GM19351 (cell line): ENCODE results near the gene ZSWIM5.

Source experiments
- ATAC-seq: cut with Tn5 transposase; IDR thresholded peaks from one replicate; pipeline ENCODE4 v1.9.1; 2021; ENCODE audit warnings: mild to moderate bottlenecking, moderate library complexity; ENCODE audit not compliant: unreplicated experiment

Gene ZSWIM5

DNA sequence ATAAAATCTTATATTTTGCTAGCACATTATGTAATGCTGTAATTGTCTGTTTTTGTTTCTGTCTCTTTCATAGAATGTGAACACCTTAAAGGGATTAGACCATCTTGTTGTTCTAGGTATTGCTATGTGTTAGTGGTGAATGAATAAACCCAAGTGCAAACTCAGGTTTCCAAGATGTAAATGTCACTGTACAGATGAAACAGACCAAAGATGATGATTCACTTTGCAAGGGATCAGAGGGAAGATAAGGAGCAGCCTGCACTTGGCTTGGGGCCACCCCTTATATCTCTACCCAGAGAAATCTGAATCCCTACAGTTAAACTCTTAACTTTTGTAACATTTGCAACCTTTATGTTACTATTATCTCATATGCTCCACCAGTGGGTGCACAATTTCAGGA lies 168.9 kb downstream of the ZSWIM5 start:
- no peak for ATAC-seq

DNA sequence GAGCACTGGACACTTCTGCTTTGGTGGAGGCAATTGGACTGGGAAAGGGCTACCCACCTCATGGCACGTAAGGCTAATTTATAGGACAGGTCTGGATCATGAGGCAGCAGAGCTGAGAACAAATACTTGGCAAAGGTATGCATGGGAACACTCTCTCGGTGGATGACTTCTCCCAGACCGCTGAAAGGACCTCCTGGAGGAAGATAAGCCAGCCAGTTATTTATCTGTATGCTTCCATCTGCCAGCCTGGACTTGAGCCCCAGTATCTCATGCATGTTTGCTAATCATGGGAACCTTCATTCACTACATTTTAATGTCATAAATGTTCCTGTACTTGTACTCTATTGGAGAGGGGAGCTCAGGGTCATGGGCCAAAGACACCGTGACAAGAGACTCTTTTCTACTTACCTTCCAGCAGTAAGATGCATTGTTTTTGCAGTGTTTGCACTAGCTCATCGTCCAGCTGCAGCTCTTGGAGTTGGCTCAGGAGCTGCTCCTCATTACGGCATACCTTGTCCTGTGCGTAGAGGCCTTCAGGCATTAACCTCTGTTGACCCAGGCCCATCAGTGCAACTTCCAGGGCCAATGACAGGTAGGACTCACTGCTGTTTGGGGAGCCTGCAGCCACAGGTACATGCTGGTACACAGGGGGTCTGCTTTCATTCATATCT lies 170.6 kb downstream of the ZSWIM5 start:
- ATAC-seq = no peak

DNA sequence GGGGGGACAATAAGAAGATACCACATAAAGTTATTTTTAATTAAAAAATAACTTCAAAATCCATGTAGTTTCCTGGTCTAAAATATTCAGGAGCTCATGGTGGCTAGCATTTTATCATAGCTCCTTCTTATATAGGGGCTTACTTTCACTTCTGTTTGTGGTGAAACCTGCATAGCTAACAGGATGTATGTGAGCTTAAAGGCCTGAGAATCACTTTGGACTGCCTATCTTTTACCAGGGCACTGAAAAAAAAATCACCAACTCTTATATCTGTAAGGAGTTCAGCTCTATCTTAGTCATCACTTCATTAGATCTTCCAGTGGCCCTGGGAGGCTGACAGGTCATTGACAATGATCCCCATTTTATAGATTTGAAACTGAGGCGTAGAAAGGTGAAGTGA lies 173.0 kb downstream of the ZSWIM5 start:
- ATAC-seq = peak; percentile 69

DNA sequence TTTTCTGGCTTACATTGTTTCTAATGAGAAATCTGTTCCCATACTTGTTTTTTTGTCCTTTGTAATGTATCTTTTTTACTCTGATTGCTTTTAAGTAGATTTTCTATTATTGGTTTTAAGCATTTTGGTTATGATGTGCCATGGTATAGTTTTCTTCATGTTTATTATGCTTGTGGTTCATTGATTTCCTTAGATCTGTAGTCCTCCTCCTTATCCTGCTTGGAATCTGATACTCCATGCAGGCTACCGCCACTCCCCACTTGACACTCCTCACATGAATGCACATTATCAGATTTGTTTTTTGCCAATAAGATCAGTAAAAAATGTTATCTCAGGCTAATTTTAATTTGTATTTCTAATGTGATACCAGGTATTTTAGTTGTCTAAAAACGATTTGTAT lies 173.6 kb downstream of the ZSWIM5 start:
- ATAC-seq = no peak

DNA sequence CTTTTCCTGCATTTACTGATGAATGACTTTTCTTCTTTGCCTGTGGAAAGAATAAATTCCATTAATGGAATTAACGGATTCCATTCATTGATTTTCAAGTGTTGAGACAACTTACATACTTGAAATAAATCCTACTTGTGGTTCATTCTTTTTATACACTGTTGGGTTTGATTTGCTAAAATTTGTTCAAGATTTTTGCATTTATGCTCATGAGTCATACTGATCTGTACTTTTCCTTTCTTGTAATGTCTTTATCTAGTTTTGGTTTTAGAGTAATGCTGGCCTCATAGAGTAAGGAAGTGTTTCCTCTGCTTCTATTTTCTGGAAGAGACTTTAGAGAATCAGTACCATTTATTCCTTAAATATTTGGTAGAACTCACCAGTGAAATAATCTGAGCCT lies 180.0 kb downstream of the ZSWIM5 start:
- no peak for ATAC-seq

DNA sequence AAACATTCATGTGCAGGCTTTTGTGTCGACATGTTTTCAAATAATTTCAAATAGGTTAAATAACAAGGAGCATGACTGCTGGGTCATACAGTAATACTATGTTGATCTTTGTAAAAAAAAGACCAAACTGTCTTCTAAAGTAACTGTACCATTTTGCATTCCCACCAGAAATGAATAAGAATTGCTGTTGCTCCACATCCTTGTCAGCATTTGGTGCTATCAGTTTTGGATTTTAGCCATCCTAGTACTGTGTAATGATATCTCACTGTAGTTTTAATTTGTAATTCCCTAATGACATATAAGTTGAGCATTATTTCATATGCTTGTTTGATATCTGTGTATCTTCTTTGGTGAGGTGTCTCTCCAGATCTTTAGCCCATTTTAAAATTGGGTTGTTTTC lies 182.7 kb downstream of the ZSWIM5 start:
- ATAC-seq = no peak

DNA sequence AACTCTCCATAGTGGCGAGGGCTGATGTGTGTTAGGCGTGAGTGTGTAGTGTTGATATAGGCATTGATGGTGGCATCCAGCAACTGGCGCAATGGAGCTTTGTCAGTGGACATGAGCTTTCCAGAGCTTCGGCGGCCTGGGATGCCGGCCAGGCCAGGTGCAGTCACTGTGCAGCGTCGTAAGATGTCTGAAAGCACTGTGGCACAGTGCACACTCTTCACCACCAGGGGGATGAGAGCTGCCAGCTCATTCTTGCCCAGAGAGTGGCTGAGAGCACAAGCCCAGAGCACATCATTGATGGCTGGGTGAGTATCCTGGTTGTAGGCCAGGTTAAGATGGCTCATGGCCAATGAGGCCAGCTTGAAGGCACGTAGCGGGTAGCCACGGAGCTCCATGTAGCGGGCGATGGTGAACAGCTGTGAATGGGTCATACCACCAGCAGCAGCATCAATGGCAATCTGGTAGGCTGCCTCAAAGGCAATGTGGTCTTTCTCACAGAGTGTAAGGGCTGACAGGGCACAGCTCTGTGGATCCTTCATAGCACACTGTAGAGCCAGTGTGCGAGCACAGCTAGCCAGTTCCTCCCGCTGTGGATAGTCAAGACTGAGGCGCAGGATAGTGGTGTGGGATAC lies 187.7 kb downstream of the ZSWIM5 start:
- ATAC-seq = peak; percentile 77

DNA sequence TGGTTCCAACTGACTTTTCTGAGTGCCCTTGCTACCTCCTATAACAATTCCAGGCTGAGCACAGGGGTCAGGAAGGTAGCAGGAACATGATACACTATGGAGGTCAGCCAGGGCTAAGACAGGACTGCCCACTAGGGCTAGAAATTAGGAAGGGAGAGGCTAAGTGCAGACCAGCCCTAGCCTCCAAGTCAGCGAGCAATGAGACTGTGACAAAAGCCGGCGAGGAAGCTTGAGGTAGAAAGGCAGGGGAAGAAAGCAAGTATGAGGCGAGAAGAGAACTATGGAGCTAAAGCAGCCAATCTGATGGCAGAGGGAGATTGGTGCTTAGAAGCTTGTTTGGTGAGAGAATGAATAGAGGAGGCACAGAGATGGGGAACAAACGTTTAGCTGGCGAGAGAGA lies 189.6 kb downstream of the ZSWIM5 start:
- ATAC-seq = no peak

DNA sequence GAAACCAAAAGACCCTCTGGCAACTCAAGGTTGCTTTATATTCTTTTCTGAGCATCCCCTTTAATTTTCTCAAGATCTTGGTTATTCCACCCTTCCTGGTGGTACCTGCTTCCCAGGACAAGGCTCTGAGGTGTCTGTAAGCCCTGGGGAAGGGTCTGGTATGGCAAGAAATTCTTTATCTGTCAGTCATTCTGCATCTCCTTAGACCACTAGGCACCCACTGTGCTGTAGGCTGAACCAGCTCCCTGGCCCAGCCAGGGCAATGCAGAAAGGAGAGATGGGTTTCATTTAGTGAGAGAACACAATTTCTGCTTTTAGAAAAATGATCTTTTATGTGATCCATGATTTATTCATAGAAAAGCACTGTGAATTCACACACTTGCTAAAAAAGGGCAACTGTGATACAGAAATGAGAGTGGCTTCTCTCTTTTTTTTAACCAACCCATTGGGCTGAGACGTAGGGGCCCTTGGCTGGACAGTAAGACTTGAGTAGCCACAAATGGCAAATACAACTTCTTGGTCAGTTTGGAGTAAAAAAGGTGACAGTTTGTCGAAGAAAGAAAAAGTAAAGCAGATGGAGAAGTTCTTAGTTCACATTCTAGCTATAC lies 190.2 kb downstream of the ZSWIM5 start:
- ATAC-seq = no peak

DNA sequence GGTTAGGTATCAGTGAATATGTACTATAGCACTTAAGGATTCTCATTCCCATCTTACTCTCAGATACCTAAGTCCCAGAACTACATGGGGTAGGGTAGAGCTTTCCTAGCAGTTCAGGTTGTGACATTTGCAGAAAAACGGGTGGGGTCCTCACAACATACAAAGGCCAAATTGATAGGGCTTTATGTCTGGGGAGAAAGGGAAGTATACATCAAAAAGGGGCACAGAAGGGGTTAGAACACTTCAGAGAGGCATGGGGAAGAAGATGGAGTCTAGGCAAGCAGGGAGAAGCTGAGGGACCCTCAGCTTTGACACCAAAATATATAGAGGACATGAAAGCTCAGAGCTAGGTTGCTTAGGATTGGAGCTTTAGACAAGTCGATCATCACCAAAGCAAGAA lies 190.7 kb downstream of the ZSWIM5 start:
- ATAC-seq = no peak

DNA sequence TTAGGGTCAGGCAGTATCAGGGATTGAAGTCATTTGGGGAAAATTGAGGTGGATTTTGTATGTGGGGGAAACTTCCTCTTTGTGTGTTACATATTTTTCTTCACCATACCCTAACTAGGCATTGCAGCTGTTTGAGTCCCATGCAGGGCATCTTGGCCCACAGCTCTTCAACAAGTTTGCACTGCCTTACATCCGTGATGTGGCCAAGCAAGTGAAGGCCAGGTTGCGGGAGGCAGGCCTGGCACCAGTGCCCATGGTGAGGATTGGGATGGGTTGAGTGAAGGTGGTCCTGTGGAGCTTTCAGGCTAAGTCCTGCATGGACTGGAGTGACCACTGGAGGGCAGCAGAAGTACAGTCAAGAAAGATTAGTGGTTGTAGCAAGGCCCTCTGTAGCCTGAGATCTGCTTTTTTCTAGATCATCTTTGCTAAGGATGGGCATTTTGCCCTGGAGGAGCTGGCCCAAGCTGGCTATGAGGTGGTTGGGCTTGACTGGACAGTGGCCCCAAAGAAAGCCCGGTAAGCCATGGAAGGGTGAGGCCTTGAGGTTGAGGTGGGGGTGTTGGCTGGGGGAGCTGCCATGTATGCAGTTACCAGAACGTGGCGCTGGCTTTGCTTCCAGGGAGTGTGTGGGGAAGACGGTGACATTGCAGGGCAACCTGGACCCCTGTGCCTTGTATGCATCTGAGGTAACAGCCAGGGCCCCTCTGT lies 191.9 kb downstream of the ZSWIM5 start:
- no peak for ATAC-seq

DNA sequence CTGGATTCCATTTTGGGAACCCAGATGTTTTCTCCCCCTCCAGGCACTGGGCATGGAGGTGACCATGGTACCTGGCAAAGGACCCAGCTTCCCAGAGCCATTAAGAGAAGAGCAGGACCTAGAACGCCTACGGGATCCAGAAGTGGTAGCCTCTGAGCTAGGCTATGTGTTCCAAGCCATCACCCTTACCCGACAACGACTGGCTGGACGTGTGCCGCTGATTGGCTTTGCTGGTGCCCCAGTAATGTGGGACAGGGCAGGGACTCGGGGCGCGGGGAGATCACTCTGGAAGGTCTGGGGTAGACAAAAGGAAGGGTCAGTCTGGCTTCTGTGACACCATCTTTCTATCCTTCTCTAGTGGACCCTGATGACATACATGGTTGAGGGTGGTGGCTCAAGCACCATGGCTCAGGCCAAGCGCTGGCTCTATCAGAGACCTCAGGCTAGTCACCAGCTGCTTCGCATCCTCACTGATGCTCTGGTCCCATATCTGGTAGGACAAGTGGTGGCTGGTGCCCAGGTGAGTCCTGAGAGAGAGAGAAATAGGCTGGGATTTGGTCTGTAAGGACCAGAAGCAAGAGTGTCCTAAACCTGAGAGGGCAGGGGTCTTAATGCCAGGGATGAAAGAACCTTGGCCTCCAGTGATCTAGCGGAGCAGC lies 192.7 kb downstream of the ZSWIM5 start:
- ATAC-seq = no peak

DNA sequence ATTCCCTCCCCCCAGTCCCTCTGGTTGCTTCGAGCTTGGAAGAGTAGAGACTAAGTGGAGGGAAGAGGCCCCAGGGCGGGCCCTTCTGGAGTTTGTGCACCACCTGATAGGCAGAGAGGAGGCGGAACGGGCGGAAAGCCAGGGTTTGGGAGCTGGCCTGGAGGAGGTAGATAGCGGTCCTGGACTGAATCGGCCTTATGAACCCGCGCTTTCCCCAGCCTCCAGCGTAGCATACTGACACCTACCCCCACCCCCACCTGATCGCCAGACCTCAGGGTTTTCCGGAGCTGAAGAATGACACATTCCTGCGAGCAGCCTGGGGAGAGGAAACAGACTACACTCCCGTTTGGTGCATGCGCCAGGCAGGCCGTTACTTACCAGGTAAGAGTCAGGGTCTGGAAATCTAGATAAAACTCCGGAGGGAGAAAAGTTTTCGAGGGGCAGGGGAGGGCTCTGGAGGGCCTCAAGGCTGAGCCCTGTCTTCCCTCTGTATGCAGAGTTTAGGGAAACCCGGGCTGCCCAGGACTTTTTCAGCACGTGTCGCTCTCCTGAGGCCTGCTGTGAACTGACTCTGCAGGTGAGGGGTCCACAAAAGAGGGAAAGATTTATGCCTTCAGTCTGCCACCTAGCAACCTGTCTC lies 193.6 kb downstream of the ZSWIM5 start:
- no peak for ATAC-seq

DNA sequence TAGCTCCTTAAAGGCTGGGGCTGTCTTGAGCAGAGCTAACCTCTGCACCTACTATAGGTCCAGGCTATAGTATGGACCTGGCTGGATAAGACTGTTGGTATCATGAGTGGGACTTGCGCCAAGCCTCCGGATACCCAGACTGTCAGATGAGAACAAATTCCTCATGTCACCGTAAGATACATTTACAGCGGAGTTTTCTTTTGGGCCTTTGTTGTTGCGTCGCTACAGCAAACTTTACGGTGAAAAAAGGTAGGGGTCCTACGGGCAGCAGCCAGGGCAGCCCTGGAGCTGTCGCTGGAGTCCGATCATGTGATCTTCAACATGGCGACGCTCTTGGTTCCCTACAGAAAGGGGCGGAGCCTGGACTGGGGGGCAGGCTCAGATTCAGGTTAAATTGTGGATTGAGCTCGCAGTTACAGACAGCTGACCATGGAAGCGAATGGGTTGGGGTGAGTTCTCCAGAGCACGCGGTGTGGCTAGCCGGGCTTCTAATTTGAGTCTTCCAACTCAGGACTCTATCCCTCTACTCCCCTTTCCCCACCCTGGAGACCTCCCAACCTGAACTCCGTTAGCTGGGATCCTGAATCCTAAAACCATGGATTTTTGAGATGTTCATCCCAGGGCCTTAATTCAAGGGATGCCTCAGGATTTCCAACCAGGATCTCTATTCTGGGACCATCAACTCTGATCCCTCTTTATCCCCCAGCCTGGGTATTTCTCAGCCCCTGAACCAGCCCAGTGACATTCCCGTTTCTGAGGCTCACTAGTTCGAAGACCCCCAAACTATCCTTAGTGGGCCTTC lies 194.4 kb downstream of the ZSWIM5 start, which contains the start of gene UROD:
Gene UROD (plus strand): TSS at position 418 of the 802 bp plus-strand sequence. CDS start 12 bp downstream, at position 430.
- peak; percentile 60 for ATAC-seq

DNA sequence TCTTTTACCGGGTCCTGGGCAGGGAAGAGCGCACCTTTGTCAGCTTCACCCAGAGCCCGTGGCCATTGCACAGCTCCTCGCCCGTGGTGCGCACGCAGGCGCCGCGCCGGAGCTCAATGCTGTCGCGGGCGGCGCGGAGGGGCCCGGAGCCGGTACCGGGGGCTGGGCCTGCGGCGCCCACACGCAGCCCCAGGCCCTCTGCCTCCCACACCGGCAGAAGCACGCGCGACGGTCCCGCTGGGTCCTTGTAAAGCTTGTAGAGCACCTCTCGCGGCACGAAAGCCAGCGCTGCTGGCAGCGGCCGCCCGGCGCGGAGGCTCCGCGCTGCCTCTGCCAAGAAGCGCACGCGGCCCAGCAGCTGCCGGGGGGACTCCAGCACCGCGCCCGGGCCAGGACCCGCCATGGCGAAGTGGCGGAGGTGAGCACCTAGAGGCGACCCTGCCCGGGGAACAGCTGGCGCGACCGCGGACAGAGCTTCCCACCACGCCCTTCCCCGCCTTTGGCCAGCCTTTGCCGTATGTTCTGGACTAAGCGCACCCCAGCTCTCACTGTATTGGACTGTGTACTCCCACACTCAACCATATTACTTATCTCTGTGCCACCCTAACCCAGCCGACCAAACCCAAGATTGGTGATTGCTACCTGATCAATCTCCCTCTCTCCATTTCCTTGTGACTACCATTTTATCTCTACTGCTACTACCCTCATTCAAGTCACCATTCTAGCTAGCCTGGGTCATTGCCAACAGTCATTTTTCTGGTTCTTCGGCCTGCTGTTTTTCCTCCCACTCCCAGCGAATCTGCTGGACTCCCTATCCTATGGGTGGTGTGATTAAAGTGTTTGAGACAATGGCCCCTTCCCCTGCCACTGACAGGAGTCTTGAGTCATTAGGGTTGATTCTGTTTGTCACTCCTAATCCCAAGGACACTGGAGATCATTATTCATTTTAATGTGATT lies 195.3 kb downstream of the ZSWIM5 start, which contains the start of gene HECTD3:
Gene HECTD3 (minus strand): TSS at position 470 of the 957 bp plus-strand sequence. CDS start 67 bp downstream, at position 403.
- peak; percentile 75 for ATAC-seq

DNA sequence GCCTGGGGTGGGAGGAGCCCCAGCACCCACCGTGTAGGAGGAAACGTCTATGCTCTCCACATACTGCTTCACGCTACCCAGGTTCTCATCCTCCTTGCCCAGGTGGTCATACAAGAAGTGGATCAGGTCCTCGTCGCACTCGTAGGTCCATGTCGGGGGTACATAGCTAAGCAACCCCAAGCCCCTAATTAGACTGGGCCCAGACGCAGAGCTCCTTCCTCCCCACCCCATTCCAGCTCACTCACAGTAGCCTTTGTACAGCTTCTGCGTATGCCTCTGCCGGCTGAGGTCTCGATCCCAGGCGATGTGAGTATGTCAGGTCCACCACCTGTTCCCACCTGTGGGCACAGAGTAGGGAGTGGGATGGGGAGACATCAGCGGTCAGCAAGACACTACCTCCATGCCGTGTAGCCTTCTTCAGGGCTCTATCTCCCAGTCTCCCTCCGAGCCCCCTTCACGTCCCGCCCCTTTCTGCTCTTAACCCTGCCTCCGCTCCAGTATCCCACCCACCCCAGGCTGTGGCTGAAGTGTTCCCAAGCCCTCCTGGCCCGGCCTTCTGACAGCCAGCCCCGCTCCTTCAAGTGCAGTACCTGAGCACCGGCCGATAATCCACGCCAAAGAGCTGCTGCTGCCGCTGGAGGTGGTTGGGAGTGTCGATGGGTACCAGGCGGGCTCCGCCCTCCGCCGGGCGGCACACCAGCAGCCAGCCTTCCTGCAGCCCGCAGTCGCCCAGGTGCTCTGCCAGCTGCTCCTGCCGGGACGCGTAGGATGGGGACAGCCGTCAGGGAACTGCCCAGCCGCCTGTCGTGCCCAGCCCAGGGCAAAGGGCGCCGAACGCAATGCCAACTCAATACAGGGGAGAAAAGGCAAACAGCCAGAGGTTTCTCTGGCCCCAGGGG lies 196.2 kb downstream of the ZSWIM5 start:
- ATAC-seq = no peak

DNA sequence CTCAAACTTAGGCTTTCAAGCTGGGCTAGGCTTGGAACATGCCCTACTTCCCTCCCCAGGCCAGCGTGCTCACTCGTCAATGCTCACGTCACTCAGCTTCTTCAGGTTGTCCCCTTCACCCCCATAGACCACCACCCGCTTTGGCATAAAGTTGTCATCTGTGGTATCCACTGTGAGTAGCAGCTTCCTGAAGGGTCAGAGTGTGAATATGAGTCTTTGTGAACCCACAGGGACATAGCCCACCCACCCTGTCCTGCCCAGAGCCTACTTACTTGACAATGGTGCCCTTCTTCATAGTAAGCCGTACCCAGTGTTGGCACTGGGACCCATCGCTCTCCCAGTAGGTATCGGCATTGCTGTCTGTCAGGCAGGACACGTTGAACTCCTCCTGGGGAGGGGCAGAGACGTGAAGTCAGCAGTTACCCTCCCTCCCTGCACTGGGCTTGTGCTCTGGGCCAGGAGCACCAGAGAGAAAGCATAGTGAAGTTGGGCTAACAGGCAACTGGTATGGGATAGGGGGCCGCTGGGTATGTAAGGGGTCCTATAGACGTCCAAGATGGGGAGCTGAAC lies 197.0 kb downstream of the ZSWIM5 start:
- no peak for ATAC-seq
